A549 treated with dexamethasone at 1 μM for 4 hours (cell line): ENCODE measurements around the gene PERM1. TPM values are rescaled to one million over a fixed set of nuclear protein-coding genes. Genes with fewer than 3 reads are reported as not detected.

ENCODE experiments used
- total RNA-seq: library from RNA; stranded (reverse); fragments of 200-300 nt; extraction: Qiagen RNA extraction; gene quantifications from 5 replicates; pipeline ENCODE4 v1.2.3, GENCODE V29; 2022

PERM1 gene
- total RNA-seq: 0.06 to 0.17 TPM (median 0.15 TPM) in 4 of 5 replicates, not detected in the other

GRCh38 chr1:981955-982558 is at the start of gene PERM1:
Gene PERM1, minus strand, starts transcription at chr1:982093. Its CDS starts 1,064 bp downstream, at chr1:981029.

GRCh38 chr1:1020000-1020404 is 38.1 kb upstream of the PERM1 start, which contains the start of gene AGRN:
Gene AGRN, plus strand, starts transcription at chr1:1020120. Its CDS starts 53 bp downstream, at chr1:1020173.

GRCh38 chr1:1013105-1013921 is 31.4 kb upstream of the PERM1 start, which contains the start of gene ISG15:
Gene ISG15, plus strand, starts transcription at chr1:1013497. Its CDS starts 77 bp downstream, at chr1:1013574.

GRCh38 chr1:999725-1000356 is 17.9 kb upstream of the PERM1 start, which contains the start of gene HES4:
Gene HES4, minus strand, starts transcription at chr1:1000097. Its CDS starts 124 bp downstream, at chr1:999973.

GRCh38 chr1:966135-966703 is 15.7 kb downstream of the PERM1 start, which contains the start of gene PLEKHN1:
Gene PLEKHN1, plus strand, starts transcription at chr1:966482. Its CDS starts 50 bp downstream, at chr1:966532.

GRCh38 chr1:960363-961131 is 21.3 kb downstream of the PERM1 start, which contains the start of gene KLHL17:
Gene KLHL17, plus strand, starts transcription at chr1:960584. Its CDS starts 110 bp downstream, at chr1:960694.

GRCh38 chr1:958823-959730 is 22.8 kb downstream of the PERM1 start, which contains the start of gene NOC2L:
Gene NOC2L, minus strand, starts transcription at chr1:959256. Its CDS starts 16 bp downstream, at chr1:959240.

Other genes starting within 250 kb of the PERM1 start
- 14.2 to 22.6 TPM (median 19.7 TPM) in 5 replicates for gene SAMD11, start 58.2 kb downstream of the PERM1 start, total RNA-seq
- gene NOC2L, start 22.8 kb downstream of the PERM1 start, total RNA-seq: 63.0 to 92.6 TPM (median 88.9 TPM) in 5 replicates
- gene KLHL17, start 21.5 kb downstream of the PERM1 start, total RNA-seq: 5.9 to 12.9 TPM (median 11.3 TPM) in 5 replicates
- gene PLEKHN1, start 15.6 kb downstream of the PERM1 start, total RNA-seq: 2.3 to 5.0 TPM (median 4.3 TPM) in 5 replicates
- 21.4 to 44.8 TPM (median 36.2 TPM) in 5 replicates for gene HES4, start 18.0 kb upstream of the PERM1 start, total RNA-seq
- 12.2 to 17.4 TPM (median 15.9 TPM) in 5 replicates for gene ISG15, start 31.4 kb upstream of the PERM1 start, total RNA-seq
- 56.7 to 117 TPM (median 107 TPM) in 5 replicates for gene AGRN, start 38.0 kb upstream of the PERM1 start, total RNA-seq
- gene RNF223, start 92.2 kb upstream of the PERM1 start, total RNA-seq: 0.13 to 0.20 TPM (median 0.18 TPM) in 5 replicates
- 8.5 to 13.5 TPM (median 12.3 TPM) in 5 replicates for gene C1orf159, start 134.0 kb upstream of the PERM1 start, total RNA-seq
- 0.03 TPM in 1 of 5 replicates, not detected in the others for gene TTLL10, start 191.8 kb upstream of the PERM1 start, total RNA-seq
- 0.07 TPM in 1 of 5 replicates, not detected in the others for gene TNFRSF18, start 224.5 kb upstream of the PERM1 start, total RNA-seq
- 0.06 to 0.15 TPM (median 0.10 TPM) in 4 of 5 replicates, not detected in the other for gene TNFRSF4, start 232.1 kb upstream of the PERM1 start, total RNA-seq
- gene SDF4, start 249.9 kb upstream of the PERM1 start, total RNA-seq: 92.5 to 135 TPM (median 132 TPM) in 5 replicates